NCI-H345 treated with DMSO at 0.1 percent for 48 hours (cell line): ENCODE results near the gene PBX3.
A peak's percentile ranks its signal among the peaks of the same experiment; 100 is the strongest.

Experiments
- DNase-seq: peaks from one replicate; lab custom pipeline; 2025; ENCODE audit not compliant: unreplicated experiment; lab: John Stamatoyannopoulos, UW

The PBX3 gene

GRCh38 chr9:125854553-125855275 lies 107.5 kb downstream of the PBX3 start:
- no peak for DNase-seq

- DNase-seq: no peak
Measured at GRCh38 chr9:125856331-125856730, 109.2 kb downstream of the PBX3 start.

GRCh38 chr9:125861405-125862058 lies 114.4 kb downstream of the PBX3 start:
- no peak for DNase-seq

DNA sequence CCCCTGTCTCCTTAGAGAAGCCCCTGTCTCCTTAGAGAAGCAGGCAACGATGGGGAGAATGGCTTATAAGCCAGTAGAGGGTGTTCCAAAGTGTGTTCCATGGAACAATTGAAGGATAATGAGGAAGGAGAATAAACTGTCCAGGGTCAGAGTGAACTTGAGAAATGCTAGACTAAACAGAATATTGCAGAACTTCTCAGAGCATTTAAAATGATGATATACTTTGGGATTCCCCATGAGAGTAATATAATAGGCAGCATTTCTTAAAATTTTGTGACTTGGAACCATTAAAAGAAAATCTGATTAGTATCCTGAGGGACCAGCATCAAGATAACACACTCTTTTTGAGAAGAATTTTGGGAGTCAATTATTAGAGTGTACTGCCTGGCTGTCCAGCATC lies 116.8 kb downstream of the PBX3 start:
- DNase-seq: no peak

DNA sequence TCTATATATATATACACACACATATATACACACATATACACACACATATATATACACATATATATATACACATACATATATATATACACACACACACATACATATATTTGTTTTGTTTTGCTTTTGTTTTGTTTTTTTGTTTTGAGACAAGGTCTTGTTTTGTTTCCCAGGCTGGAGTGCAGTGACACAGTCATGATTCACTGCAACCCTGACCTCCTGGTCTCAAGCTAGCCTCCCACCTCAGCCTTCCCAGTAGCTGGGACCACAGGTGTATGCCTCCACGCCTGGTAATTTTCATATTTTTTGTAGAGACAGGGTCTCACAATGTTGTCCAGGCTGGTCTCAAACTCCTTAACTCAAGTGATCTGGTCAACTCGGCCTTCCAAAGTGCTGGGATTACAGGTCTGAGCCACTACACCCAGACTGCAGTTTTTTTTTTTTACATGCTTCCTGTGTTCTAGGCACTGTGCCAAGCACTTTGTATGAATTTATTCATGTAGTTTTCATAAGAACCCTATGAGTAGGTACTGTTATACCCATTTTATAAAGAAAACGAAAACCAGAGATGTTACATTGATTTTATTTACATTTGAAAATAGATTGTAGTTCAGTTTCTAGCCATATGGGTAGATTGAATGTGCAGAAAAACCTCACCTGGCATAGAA lies 120.7 kb downstream of the PBX3 start:
- no peak for DNase-seq

DNA sequence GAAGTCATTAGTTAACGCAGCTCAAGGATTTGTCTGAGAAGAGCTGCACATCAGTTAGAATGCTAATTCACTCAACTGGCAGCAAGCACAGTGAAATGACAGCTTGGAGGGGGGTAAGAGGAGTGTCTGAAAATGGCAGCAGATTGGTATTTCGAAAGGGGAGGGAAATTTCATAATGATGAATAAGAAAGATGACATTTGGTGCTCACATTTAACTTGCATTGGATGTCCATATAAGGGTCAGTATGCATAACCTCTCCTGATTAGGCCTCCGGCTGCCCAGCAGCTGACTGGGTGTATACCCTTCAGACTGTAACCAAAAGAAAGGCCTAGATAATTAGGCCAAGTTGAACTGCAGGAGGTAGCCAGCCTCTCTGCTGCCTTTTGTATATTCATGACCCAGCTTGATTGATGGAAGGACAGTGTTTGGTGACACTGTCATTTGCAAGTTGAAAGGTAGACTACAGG lies 131.0 kb downstream of the PBX3 start:
- DNase-seq: no peak

GRCh38 chr9:125881042-125881441 lies 133.9 kb downstream of the PBX3 start:
- DNase-seq: no peak

- DNase-seq: no peak
Measured at GRCh38 chr9:125883565-125884217, 136.5 kb downstream of the PBX3 start.

DNA sequence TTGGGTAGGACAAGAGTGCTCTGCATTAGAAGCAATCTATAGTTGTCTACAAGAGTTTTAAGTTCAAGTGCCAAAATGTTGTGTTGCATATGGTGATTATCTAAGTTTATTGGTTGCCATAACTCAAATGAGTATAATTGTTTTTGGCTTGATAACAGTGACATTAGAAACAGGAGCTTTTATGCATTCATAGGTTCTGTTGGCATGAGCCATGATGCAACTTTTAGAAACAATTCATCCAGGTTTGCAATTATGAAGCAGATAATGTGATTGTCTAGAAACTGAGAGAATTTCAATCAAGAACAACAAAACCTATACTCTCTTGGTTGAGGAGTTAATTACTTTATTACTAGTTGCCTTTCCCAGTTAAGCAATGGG lies 137.0 kb downstream of the PBX3 start:
- no peak for DNase-seq

- DNase-seq: no peak
Measured at GRCh38 chr9:125885405-125886034, 138.3 kb downstream of the PBX3 start.

DNA sequence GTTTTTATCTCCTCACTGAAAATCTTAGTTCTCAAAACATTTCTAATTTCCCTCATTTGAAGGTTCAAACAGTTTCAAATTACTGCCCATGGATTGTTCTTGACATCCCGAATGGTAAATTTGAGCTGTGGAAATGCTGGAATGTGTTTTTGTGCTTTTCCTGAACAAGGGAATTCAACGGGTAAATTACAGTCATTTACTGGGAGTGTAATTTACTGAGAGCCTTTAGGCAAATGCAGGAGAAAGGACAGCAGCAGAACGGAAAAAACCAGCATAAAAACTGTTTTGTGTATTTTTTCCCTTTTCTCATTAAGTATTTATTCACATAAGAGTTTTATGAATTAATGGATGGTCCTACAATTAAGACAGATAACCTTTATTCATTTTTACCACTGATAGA lies 139.2 kb downstream of the PBX3 start:
- DNase-seq: no peak

GRCh38 chr9:125887172-125887571 lies 140.0 kb downstream of the PBX3 start:
- peak; percentile 73 for DNase-seq

DNA sequence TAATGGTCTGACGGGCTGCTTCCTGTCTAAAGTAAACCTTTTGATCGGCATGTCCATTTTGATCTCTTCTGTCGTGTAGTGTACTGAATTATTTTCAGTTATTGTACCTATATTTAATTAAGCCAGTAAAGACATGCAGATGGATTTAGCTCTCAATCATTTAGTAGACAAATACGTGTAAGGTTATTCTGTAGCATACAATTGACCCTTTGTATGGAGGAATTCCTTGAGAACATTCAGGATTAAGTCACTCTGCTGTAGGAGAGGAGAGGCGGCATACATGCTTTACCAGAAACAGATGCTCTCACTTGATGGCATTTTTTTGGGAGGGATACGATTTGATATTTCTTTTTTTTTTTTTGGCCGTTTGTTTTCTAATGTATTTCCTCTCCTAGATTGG lies 141.0 kb downstream of the PBX3 start:
- DNase-seq: no peak

DNA sequence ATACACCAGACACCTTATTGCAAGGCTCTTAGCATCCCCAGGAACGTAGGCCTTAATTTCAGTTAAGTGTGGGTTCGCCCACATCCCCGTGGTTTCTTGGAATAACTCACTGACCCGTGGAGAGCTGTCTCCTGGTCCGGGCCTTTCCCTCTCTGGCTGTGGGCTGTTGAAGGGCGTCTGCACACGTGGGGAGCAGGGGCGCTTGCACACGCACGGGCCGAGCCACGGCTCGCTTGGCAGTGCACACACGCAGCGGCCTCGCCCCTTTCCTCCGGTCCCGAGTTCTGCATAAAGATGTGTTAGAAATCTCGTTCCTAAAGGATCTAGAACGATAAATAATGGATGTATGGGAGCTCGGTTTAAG lies 141.9 kb downstream of the PBX3 start:
- DNase-seq: no peak

DNA sequence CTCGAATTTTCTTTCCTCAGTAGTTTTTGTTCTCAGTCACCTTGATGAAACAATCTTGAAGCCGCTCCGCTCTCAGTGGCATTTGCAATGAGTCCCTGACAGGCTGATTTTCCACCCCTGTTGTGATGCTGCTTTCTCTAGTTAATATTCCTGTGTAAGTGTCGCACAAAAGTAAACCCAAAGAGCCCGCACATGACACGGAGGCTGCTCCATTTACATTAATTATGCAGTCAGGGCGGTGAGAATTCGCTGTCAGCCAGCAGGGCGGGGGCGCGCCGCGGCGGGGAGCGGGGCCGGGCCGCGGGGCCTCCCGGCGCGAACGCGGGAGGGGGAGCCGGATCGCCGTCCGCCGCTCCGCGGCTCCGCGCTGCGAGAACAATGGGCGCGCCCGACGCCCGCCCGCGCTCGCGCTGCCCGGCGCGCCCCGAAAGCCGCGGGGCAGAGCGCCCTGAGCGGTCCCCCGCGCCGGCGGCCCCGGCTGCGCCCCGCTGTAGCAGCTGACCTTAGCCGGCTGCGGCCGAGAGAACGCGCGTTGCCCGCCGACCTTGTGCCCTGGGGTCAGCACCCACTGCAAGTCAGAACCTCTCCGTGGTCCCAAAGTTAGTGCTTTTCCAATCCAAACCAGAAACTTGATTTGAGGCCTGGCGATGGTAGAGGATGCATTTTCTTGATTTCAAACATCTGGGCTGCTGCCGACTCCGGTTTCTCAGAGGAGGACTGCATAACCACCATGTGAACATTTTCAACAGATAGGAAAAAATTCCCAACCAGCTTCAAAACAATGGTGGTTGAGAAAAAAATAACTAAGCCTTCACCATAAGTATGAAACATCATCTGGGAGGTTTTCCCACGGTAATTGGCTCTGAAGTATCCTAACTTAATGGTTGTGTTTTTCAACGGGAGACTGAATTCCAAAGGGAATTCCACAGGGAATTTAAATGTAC lies 142.6 kb downstream of the PBX3 start:
- DNase-seq: peak; percentile 63

GRCh38 chr9:125890826-125891225 lies 143.7 kb downstream of the PBX3 start:
- no peak for DNase-seq

DNA sequence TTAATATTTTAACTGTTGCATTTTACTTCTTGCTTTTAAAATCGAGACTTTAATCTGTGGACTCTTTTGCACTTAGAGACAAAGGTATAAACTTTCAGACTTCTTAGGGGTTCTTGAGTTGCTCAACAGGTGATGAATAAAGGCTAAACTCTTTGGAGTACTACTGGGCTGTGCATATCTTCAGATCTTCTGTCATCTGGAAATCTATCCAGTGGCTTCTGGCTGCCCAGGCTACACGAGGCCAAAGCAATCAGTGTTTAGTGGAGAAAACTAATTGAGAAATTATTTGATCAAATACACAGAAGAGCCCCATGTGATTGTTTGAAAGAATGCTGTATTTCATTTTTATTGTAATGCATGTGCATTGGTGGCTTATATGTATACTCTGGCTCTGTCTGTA lies 146.1 kb downstream of the PBX3 start:
- DNase-seq: no peak

DNA sequence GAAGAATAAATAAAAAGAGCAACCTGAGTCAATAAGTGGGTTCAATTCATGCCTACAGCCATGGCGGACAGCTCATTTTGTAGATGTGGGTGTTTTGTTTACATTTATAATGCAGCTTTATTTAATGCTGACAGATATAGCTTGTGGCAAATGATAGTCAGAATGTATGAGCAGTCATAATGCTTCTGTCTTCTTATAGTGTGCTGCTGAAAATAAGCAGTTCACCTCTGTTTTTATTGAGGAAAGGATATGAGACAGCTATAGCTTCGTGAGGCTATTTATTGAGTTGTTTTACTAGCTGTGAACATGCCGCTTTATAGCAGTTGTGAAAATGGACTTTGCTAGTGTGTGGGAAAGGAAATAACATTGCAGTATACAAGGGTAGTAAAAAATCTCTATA lies 147.4 kb downstream of the PBX3 start:
- peak; percentile 9 for DNase-seq

- no peak for DNase-seq
Measured at GRCh38 chr9:125896404-125896803, 149.2 kb downstream of the PBX3 start.

DNA sequence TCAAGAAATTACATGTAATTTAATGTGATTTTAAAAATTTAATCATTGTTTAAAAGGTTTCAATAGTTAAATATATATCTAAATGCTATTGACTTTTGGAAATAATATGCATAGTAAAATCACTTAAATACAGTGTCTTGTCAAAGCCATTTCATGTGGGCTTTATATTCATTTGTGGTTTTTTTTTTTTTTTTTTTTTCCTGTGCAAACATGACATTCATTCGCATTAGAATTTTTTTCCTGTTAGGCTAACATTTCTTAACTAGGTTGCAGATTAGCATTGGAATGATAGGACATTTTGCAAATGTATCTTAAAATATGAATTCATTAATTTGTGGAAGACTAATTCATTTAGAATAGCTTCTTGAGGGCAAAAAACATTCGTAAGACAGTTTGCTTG lies 149.8 kb downstream of the PBX3 start:
- DNase-seq: no peak
